Stimulated activated naive CD8-positive, alpha-beta T cell treated with anti-CD3 and anti-CD28 coated beads, Interleukin-15, Interleukin-2, amounts not matched to agents 100 ng/mL and 50 ng/mL, for 24 hours (primary cell): ENCODE data around the gene SKP1.
"Not testable (repeated sequence)": the region's sequence is repeated elsewhere in the genome, so short reads cannot be mapped to it uniquely, and the experiment has no call there.

Experiments used
- H3K27ac Mint-ChIP-seq: one replicate; pipeline ENCODE4 v1.8.0; 2021; ENCODE audit warnings: mild to moderate bottlenecking, mixed read lengths
- H3K27me3 Mint-ChIP-seq: one replicate; pipeline ENCODE4 v1.8.0; 2021; ENCODE audit warnings: mixed read lengths
- H3K36me3 Mint-ChIP-seq: one replicate; pipeline ENCODE4 v1.8.0; 2021; ENCODE audit warnings: low read depth, mixed read lengths
- H3K4me1 Mint-ChIP-seq: one replicate; pipeline ENCODE4 v1.8.0; 2021; ENCODE audit warnings: low read depth, mixed read lengths
- H3K4me3 Mint-ChIP-seq: one replicate; pipeline ENCODE4 v1.8.0; 2021; ENCODE audit warnings: mild to moderate bottlenecking, mixed read lengths
- H3K9me3 Mint-ChIP-seq: one replicate; pipeline ENCODE4 v1.8.0; 2021; ENCODE audit warnings: mixed read lengths

Gene SKP1

DNA sequence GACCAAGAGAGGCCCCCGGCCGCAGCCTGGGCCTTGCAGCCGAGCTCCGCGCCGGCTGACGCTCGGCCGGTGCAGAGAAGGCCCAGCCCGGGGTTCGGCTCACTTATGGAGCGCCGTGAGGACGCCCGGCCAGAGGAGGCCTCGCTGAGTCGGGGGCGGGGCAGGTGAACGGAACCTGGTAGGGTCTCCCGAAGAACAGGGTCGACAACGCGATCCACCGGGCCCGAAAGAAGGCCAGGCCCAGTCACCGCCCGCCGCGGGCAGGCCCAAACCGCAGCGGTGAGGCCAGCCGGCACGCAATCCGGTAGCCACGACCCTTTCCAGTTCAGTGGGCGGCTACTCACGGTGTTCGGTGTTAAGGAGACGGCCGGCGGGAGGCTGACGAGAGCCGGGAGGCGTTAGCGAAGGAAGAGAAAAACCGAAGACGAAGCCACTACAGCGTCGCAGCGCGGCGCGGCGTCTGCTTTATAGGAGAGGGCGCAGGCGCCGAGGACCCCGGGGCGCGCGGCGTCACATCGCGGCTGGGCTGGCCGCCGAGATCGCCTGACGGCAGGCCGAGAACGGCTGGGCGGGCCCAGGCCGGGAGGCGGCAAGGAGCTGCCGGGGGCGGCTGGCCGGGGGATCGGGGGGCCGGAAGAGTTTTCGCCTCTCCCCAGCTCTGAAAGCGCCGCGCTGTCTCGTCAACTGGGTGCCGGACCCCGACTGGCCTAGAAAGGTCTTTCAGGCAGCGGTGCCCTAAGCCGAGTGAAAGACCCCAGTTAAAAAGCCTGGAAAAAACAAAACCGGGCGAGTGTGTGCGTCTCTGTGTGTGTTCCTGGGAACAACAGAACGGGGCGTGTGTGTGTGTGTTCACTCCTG lies at the start of gene SKP1:
Gene SKP1, minus strand, starts transcription at position 440 of the 858 bp plus-strand sequence. CDS start 2,928 bp downstream, outside the sequence.
- no peaks in the 10 kb centered on the region for H3K27me3 Mint-ChIP-seq
- H3K4me3 Mint-ChIP-seq = peak within 1 kb of the TSS; percentile 90
- peak within 1 kb of the TSS; percentile 94 for H3K27ac Mint-ChIP-seq
- peaks cover 30% of the 10 kb centered on the region for H3K4me1 Mint-ChIP-seq
- no peaks in the 10 kb centered on the region for H3K9me3 Mint-ChIP-seq
- H3K36me3 Mint-ChIP-seq = peaks cover 21% of the 10 kb centered on the region

DNA sequence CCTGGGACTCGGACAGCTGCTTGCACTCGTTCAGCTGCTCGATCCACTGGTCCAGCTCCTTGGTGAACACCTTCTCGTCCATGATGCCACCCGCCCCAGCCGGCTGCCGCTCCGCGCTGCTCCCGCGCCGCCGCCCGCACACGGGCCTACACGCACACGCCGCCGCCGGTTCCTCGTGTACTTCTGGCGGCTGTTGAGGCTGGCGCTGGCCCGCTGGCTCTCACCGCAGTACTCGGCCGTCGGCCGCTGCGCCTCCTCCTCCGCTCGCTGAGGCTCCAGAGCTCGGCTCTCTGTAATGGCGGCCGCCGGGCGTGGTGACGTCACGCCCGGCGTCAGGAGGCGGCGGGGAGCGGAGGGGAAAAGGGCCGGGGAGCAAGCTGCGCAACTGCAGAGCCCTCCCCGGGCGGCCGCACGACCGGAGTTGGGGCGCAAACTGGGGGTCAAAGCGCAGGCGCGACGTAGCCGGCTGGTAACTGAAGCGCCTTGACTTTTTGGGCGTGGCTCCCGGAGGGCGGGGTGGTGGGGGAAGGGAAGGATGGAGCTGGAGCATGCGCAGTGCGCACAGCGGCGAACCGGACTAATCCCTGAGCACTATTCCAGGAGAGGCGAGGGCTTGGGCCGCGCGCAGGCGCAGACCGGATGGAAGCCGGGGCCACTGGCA lies 49.2 kb upstream of the SKP1 start, which contains the start of gene PPP2CA:
Gene PPP2CA, minus strand, starts transcription at position 294 of the 661 bp plus-strand sequence. Its CDS starts 212 bp downstream, at position 82.
- no peaks in the 10 kb centered on the region for H3K27me3 Mint-ChIP-seq
- H3K9me3 Mint-ChIP-seq = no peaks in the 10 kb centered on the region
- peak within 1 kb of the TSS; percentile 90 for H3K4me3 Mint-ChIP-seq
- H3K27ac Mint-ChIP-seq = peak within 1 kb of the TSS; percentile 96
- peaks cover 39% of the 10 kb centered on the region for H3K36me3 Mint-ChIP-seq
- peaks cover 50% of the 10 kb centered on the region for H3K4me1 Mint-ChIP-seq

DNA sequence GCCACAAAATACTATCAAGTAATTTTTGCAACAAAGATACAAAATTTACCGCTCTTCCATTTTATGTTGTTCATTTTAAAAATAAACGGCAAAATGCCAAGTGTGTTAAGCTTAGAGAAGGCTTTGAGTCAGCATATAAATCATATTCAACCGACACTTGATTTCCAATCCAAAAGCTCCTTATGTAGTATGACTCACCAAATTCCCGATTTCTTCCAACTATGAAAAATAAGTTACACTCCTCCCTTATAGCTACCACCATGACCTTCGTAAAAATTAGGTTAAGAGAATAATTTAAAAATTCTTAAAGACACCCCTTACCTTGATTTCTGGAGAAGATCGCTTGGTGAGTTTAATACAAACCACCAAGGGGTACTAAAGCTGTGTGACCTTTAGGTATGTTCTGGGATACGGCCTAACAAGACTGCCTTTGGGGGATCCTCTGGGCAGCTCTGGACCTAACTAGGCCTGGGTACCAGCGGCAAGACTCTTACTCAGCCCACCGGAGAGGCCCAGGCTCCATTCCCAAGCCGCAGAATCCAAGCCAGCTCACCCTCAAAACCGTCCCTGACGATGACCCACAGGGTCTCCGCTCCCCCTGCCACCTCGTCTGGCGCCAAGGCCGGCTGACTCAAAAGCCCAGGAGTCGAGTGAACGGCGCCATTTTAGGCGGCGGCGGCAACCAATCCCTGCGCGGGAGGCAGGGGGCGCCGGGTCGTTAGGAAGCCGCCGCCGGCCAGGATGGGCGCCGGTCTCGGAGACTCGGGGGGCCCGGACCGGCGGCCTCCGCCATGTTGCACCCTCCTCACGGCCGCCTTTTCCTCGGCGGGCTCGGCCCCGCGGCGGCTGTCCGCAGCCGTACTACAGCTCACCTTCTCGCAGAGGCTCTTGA lies 48.4 kb upstream of the SKP1 start:
- H3K9me3 Mint-ChIP-seq = no peaks in the 10 kb centered on the region
- peak overlapping the region; percentile 96 for H3K27ac Mint-ChIP-seq
- peak overlapping the region; percentile 90 for H3K4me3 Mint-ChIP-seq
- no peaks in the 10 kb centered on the region for H3K27me3 Mint-ChIP-seq
- H3K4me1 Mint-ChIP-seq = peaks cover 58% of the 10 kb centered on the region
- peaks cover 47% of the 10 kb centered on the region for H3K36me3 Mint-ChIP-seq

DNA sequence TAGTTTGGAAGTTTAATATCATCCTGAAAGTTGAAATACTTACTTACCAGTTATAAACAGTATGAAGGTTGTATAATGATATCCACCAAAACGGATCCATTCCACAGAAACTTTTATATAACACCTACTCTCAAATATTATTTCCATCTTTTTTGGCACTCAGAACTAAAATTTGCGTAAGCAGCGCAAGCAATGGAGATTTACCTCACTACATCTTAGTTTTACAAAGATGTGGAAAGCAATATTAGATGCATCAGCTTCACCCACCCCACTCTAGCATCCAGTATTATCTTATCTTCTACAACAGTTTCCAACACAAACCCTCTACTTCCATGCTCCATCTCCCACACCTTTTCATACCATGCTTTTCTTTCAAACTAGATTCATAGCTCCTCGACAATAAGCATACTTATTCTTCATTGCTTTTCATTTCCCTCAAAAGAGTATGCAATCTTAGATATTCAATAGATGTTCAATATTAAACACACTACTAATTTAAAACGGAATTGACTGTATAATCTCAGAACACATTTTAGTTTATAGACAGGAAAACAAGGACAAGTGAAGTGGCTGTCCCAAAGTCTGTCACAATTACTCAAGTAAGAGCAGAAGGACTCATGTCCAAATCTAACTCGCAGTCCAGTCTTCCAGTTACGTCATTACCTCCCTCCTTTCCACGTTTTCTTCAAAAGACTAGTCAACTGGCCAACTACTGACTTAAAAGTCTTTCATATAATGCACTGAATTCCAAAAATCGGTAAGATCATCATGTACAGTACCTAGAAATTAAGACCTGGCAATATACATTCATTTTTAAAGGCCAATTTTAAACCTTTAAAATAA lies 46.9 kb upstream of the SKP1 start:
- H3K9me3 Mint-ChIP-seq = no peaks in the 10 kb centered on the region
- H3K36me3 Mint-ChIP-seq = peaks cover 61% of the 10 kb centered on the region
- peaks cover 72% of the 10 kb centered on the region for H3K4me1 Mint-ChIP-seq
- H3K4me3 Mint-ChIP-seq = peak overlapping the region; percentile 90
- H3K27ac Mint-ChIP-seq = peak overlapping the region; percentile 37
- H3K27me3 Mint-ChIP-seq = no peaks in the 10 kb centered on the region

DNA sequence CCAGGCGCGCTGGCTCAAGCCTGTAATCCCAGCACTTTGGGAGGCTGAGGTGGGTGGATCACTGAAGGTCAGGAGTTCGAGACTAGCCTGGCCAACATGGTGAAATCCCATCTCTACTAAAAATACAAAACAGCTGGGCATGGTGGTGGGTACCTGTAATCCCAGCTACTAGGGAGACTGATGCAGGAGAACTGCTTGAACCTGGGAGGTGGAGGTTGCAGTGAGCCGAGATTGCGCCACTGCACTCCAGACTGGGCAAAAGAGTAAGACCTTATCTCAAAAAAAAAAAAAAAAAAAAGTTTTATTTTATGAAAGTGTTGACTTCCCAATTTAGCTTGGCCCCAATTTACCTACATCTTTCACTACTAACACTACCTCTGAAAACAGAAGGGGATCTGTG lies 44.9 kb upstream of the SKP1 start:
- Mint-ChIP-seq H3K4me1 (peaks cover 79% of the 10 kb centered on the region), H3K36me3 (peaks cover 76% of the 10 kb centered on the region), H3K27ac (peak overlapping the region; percentile 67), H3K4me3 (peak overlapping the region; percentile 90)
- H3K9me3 Mint-ChIP-seq, H3K27me3 Mint-ChIP-seq: not testable (repeated sequence)

DNA sequence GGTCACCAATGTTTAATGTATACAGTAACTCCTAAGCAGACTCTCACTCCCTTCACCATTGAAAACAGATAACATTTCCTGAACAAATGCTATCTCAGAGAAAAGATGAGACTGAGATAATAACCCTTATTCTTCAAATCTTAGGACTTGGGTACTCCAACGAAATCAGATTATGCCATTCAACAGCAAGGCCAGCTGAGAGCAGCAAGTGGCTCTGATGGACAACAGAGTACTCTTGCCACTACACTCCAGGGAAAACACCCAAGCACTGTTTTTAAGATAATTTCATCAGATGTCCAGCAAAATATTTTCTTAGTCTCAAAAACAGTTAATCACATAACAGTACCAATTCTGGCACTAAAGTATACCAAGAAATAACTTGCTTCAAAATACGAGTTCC lies 39.0 kb upstream of the SKP1 start:
- Mint-ChIP-seq H3K27ac (no peak overlapping the region), H3K4me1 (peaks cover 76% of the 10 kb centered on the region), H3K4me3 (no peak overlapping the region), H3K9me3 (no peaks in the 10 kb centered on the region), H3K36me3 (peaks cover 50% of the 10 kb centered on the region), H3K27me3 (no peaks in the 10 kb centered on the region)

DNA sequence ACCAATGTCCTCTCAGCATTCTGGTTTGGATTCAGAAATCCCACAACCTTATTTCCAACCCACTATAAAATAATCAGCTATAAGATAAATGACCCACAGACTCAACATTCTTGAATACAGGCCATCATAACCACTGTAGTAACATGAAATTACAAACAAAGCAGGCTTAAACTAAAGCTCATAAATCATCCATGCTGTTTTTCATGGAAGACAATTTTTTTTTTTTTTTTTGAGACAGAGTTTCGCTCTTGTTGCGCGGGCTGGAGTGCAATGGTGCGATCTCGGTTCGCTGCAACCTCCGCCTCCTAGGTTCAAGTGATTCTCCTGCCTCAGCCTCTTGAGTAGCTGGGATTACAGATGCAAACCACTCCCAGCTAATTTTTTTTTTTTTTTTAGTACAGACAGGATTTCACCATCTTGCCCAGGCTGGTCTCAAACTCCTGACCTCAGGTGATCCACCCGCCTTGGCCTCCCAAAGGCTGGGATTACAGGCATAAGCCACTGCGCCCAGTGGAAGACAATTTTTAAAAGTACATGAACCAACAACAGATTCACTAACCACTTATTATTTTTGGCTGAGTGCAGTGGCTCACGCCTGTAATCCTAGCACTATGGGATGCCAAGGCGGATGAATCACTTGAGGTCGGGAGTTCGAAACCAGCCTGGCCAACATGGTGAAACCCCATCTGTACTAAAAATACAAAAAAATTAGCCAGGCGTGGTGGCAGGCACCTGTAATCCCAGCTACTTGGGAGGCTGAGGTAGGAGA lies 34.7 kb upstream of the SKP1 start:
- not testable (repeated sequence) for H3K27me3 Mint-ChIP-seq, H3K4me3 Mint-ChIP-seq, H3K9me3 Mint-ChIP-seq, H3K27ac Mint-ChIP-seq
- H3K36me3 Mint-ChIP-seq = peaks cover 22% of the 10 kb centered on the region
- H3K4me1 Mint-ChIP-seq = peaks cover 63% of the 10 kb centered on the region

DNA sequence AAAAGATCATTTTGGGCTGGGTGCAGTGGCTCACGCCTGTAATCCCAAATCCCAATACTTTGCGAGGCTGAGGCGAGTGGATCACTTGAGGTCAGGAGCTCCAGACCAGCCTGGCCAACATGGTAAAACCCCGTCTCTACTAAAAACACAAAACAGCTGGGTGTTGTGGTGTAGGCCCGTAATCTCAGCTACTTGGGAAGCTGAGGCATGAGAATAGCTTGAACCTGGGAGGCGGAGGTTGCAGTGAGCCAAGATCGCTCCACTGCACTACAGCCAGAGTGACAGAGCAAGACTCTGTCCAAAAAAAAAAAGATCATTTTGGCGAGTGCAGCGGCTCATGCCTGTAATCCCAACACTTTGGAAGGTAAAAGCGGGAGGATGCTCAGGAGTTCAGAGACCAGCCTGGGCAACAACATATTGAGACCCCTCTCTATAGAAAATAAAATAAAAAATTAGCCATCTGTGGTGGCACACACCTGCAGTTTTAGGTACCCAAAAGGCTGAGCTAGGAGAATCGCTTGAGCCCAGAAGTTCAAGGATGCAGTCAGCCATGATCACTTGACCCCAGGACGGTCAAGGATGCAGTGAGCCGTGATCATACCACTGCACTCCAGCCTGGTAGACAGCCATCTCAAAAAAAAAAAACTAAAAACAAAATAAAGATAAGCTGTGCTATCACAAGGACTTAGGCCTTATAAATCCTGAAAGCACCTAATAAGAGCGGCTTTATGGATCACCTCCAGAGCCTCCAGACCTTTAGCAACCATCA lies 32.9 kb upstream of the SKP1 start:
- Mint-ChIP-seq H3K27ac (no peak overlapping the region), H3K27me3 (no peaks in the 10 kb centered on the region), H3K9me3 (no peaks in the 10 kb centered on the region), H3K36me3 (peaks cover 40% of the 10 kb centered on the region), H3K4me1 (peaks cover 53% of the 10 kb centered on the region), H3K4me3 (no peak overlapping the region)

DNA sequence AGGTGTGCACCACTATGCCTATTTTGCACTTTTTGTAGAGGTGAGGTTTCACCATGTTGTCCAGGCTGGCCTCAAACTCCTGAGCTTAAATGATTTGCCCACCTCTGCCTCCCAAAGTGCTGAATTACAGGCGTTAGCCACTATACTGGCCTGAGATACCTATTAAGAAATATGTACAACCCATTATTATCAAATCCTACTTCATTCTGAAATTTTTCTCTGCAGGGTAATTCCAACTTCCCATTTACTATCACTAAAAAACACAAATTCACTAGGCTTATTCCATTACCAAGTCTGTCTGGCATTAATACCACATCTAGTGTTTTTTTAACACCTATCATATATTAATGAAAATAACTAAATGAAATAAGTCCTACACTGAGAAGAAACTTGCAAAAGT lies 30.9 kb upstream of the SKP1 start:
- Mint-ChIP-seq H3K36me3 (peaks cover 55% of the 10 kb centered on the region), H3K4me1 (peaks cover 42% of the 10 kb centered on the region), H3K4me3 (no peak overlapping the region), H3K27me3 (no peaks in the 10 kb centered on the region), H3K27ac (no peak overlapping the region), H3K9me3 (no peaks in the 10 kb centered on the region)

DNA sequence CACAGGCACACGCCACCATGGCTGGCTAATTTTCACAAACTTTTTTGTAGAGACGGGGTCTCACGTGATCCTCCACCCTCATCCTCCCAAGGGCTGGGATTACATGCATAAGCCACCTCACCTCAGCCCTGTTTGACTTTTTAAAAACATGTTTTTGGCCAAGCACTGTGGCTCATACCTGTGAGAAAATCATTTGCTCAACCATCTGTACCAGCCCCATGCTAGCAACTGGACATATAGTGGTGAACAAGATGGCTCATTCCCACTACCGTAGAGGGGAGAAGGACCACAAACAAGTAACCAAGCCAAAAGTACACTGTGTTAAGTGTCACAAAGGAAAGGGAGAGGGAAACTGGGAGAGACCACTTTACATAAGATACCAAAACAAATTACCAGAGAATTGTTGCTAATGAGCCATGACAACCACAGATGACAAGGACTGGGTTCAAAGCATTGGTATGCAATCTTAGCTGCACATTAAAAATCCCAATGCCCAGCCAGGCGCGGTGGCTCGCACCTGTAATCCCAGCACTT lies 29.9 kb upstream of the SKP1 start:
- Mint-ChIP-seq H3K4me1 (peaks cover 34% of the 10 kb centered on the region), H3K36me3 (peaks cover 60% of the 10 kb centered on the region), H3K4me3 (no peak overlapping the region), H3K27ac (no peak overlapping the region), H3K27me3 (no peaks in the 10 kb centered on the region), H3K9me3 (no peaks in the 10 kb centered on the region)

DNA sequence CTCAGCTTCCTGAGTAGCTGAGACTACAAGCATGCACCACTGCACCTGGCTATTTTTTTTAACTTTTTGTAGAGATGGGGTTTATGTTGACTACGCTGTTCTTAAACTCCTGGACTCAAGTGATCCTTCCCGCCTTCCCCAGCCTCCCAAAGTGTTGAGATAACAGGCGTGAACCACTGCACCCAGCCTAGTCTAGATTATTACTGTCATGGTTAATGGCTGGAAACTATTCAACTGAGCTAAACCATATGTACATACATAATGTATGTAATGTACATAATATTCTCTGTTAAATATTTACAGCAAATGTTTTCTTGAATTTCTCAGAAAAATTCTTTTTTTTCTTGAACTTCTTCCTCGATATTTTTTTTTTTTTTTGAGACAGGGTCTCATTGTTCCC lies 27.8 kb upstream of the SKP1 start:
- Mint-ChIP-seq H3K4me3 (no peak overlapping the region), H3K27ac (no peak overlapping the region), H3K9me3 (no peaks in the 10 kb centered on the region), H3K36me3 (peaks cover 77% of the 10 kb centered on the region), H3K4me1 (peaks cover 21% of the 10 kb centered on the region), H3K27me3 (no peaks in the 10 kb centered on the region)

DNA sequence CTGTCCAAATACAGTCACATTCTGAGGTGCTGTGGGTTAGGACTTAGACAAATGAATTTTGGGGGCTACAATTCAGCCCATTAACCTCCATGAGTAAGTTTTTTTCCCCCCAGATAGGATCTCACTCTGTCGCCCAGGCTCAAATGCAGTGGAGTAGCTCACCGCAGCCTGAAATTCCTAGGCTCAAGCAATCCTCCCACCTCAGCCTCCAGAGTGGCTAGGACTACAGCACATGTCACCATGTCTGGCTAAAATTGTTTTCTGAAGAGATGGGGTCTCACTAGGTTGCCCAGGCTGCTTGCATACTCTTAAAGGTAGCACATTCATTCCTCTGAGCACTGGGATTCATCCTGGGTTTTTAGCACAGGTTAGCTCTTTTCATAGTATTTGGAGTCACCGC lies 26.9 kb upstream of the SKP1 start:
- Mint-ChIP-seq H3K9me3 (no peaks in the 10 kb centered on the region), H3K4me3 (no peak overlapping the region), H3K4me1 (peaks cover 11% of the 10 kb centered on the region), H3K27me3 (no peaks in the 10 kb centered on the region), H3K27ac (no peak overlapping the region), H3K36me3 (peaks cover 81% of the 10 kb centered on the region)

DNA sequence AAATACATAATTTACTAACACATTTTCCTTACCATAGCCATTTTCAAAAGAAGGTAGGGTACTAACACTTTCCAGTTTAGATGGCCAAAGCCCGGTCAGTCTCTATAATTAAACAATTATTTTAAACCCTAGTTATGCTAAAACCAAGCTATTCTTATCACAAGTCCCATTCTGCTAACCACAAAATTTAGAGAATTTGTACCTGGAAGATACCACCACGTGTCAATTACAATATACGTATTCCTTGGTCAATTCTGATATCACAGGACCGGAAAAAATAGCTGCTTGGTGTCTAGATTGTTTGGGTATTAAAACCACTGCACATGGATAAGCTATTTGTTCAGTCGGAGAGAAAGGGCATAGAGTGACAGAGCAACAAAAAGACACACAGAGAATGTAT lies 18.9 kb upstream of the SKP1 start:
- Mint-ChIP-seq H3K4me1 (no peaks in the 10 kb centered on the region), H3K27me3 (no peaks in the 10 kb centered on the region), H3K27ac (peak overlapping the region; percentile 40), H3K9me3 (no peaks in the 10 kb centered on the region), H3K4me3 (no peak overlapping the region), H3K36me3 (peaks cover 62% of the 10 kb centered on the region)
